GM19397 (cell line): ENCODE data around the gene SLC38A9.
"Not testable (repeated sequence)": the region's sequence is repeated elsewhere in the genome, so short reads cannot be mapped to it uniquely, and the experiment has no call there.

Experiments used
- ATAC-seq: cut with Tn5 transposase; IDR thresholded peaks from one replicate; pipeline ENCODE4 v1.9.1; 2021; ENCODE audit warnings: mild to moderate bottlenecking, moderate library complexity; ENCODE audit not compliant: unreplicated experiment

The SLC38A9 gene, protein sequence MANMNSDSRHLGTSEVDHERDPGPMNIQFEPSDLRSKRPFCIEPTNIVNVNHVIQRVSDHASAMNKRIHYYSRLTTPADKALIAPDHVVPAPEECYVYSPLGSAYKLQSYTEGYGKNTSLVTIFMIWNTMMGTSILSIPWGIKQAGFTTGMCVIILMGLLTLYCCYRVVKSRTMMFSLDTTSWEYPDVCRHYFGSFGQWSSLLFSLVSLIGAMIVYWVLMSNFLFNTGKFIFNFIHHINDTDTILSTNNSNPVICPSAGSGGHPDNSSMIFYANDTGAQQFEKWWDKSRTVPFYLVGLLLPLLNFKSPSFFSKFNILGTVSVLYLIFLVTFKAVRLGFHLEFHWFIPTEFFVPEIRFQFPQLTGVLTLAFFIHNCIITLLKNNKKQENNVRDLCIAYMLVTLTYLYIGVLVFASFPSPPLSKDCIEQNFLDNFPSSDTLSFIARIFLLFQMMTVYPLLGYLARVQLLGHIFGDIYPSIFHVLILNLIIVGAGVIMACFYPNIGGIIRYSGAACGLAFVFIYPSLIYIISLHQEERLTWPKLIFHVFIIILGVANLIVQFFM

GRCh38 chr5:55712023-55712859, at the start of gene SLC38A9:
Gene SLC38A9 (minus strand): TSS chr5:55712324. CDS start chr5:55697958, 14,366 bp downstream.
- peak; percentile 100 for ATAC-seq

DNA sequence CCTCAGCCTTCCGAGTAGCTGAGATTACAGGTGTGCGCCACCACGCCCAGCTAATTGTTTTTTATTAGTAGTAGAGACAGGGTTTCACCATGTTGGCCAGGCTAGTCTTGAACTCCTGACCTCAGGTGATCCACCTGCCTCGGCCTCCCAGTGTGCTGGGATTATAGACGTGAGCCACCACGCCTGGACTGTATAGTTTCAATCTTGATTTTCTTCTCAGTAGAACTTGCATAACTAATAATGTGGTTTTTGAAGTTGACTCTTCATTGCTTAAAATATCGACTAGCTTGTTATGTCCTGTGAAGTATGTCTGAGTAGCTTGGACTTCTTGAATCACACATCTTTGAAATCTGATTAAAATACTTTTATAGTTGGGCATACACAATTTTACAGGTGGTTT, 49.6 kb upstream of the SLC38A9 start:
- not testable (repeated sequence) for ATAC-seq

GRCh38 chr5:55758714-55759113, 46.6 kb upstream of the SLC38A9 start:
- no peak for ATAC-seq

DNA sequence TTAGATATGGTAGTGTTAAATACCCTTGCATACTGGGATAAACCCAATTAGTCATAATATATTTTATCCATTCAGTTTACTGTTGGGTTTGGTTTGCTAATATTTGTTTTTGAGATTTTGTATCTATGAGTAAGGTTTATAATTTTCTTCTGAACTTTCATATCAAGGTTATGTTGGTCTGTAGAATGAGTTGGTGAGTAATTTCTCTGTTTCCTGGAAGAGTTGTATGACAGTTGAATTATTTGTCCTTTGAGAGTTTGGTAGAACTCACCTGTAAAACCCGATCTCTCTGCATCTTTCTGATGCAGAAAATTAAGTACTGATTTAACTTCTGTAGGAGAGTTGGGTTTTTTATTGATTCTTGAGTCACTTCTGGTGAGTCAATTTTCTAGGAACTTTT, 46.1 kb upstream of the SLC38A9 start:
- no peak for ATAC-seq

GRCh38 chr5:55750499-55750898, 38.4 kb upstream of the SLC38A9 start:
- no peak for ATAC-seq

- no peak for ATAC-seq
These were observed 37.9 kb upstream of the SLC38A9 start for GRCh38 chr5:55750063-55750462.

- no peak for ATAC-seq
These were observed 37.3 kb upstream of the SLC38A9 start for GRCh38 chr5:55749387-55749786.

GRCh38 chr5:55747778-55748318, 35.7 kb upstream of the SLC38A9 start:
- no peak for ATAC-seq

DNA sequence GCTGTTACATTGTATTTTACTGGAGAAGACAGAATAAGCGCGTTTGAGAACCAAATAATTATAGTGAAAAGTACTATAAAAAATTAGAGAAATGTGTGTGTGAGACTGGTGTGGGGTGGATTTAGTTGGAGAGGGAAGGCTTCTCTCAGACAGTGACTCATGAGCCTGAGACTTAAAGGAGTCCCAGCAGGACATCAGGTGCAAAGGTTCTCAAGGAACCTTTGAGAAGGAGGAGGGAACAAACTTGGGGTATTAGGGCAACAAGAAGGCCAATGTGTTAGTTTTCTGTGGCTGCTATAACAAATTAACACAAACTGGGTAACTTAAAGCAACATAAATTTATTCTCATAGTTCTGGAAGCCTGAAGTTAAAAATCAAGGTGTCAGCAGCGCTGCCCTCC, 30.7 kb upstream of the SLC38A9 start:
- ATAC-seq = no peak

GRCh38 chr5:55737793-55738192, 25.7 kb upstream of the SLC38A9 start, which contains the start of gene DDX4:
Gene DDX4 (plus strand): TSS chr5:55738061. CDS start chr5:55738964, 903 bp downstream.
- no peak for ATAC-seq

- no peak for ATAC-seq
These were observed 22.5 kb upstream of the SLC38A9 start for GRCh38 chr5:55734658-55735057.

DNA sequence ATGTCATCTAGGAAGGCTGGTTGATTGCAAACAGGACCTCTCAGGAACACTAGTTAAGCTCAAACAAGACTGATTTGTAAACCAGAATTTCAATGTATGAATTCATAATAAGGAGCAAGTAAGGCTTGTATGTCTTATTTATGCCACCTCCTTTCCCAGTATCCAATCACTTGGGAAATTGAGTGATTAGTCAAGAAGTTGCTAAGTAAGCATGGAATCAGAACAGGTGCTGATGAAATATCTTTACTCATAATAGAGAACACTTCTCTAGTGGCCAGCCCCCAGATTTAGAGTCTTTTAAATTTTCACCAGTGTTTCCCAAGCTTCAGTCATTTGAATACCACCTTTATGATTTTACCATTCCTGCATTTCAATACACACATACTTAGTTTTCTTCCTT, 20.5 kb upstream of the SLC38A9 start:
- ATAC-seq = no peak

DNA sequence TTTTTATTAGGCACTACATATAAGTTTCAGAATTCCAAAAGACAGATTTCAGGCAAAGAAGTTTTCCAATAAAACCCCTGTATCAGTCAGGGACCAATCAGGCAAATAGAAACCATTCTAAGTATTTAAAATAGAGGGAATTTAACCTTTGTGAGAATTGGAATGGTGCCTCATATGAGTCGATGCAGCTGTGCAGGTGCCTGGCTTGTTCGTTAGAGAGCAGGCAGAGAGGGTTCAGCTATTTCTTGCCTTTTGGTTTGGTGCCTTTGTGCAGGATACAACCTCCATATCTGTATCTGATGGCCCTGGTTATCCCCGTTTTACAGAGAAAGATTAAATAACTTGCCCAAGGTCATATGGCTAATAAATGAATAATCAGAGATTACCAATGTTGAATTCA, 19.7 kb upstream of the SLC38A9 start:
- no peak for ATAC-seq

DNA sequence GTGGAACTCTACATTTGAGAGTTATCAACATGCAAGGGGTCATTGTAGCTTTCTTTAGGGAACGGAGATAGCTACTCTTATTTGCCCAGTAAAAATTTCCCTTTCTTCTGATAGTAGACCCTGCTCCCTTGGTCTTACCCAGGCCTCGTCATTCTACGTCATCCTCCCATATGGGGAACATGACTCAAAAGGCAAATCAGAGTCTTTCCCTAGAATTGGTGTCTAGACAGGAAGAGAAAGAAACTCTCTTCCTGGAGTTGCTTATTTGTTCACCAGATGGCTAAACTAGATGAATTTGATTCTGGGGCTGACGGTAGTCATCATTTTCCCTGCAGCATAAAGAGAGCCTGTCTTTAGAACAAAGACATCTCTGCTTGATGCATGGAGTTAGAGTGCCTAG, 12.2 kb upstream of the SLC38A9 start:
- ATAC-seq = no peak

DNA sequence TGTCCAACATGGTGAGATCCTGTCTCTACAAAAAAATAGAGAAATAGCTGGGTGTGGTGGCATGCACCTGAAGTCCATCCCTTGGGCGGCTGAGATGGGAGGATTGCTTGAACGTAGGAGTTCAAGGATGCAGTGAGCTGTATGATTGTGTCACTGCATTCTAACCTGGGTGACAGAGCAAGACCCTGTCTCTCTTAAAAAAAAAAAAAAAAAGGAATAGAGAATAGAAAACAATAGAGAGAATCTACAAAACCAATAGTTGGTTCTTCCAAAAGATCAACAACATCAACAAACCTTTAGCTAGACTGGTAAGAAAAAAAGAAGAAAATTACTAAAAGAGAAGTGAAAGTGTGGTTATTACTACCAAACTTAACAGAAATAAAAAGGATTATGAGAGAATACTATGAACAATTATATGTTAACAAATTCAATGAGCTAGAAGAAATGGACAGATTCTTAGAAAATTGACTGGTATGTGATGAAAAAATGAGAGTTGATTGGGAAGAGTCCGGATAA, 8.1 kb upstream of the SLC38A9 start:
- ATAC-seq = no peak

GRCh38 chr5:55719026-55719425, 6.9 kb upstream of the SLC38A9 start:
- not testable (repeated sequence) for ATAC-seq

GRCh38 chr5:55715519-55716078, 3.5 kb upstream of the SLC38A9 start:
- ATAC-seq = no peak

- no peak for ATAC-seq
These were observed 2.6 kb upstream of the SLC38A9 start for GRCh38 chr5:55714749-55715148.

GRCh38 chr5:55714339-55714738, 2.2 kb upstream of the SLC38A9 start:
- no peak for ATAC-seq

GRCh38 chr5:55713871-55714270, 1.7 kb upstream of the SLC38A9 start:
- no peak for ATAC-seq
